GM21576 (cell line): ENCODE measurements around the gene DDX10.
"Not testable (repeated sequence)": the region's sequence is repeated elsewhere in the genome, so short reads cannot be mapped to it uniquely, and the experiment has no call there.

Experiments
- ATAC-seq: cut with Tn5 transposase; IDR thresholded peaks from one replicate; pipeline ENCODE4 v1.9.1; 2021; ENCODE audit warnings: mild to moderate bottlenecking, moderate library complexity; ENCODE audit not compliant: unreplicated experiment

The DDX10 gene

GRCh38 chr11:108654100-108654499 is 10.8 kb upstream of the DDX10 start:
- ATAC-seq = not testable (repeated sequence)

- ATAC-seq = no peak
These were observed 9.8 kb upstream of the DDX10 start for GRCh38 chr11:108654994-108655631.

GRCh38 chr11:108662700-108663099 is 2.2 kb upstream of the DDX10 start:
- ATAC-seq = peak; percentile 33

- peak; percentile 44 for ATAC-seq
These were observed 1.6 kb upstream of the DDX10 start for GRCh38 chr11:108663154-108663877.

- no peak for ATAC-seq
These were observed 1.5 kb downstream of the DDX10 start for GRCh38 chr11:108666373-108666772.

- ATAC-seq = no peak
These were observed 4.4 kb downstream of the DDX10 start for GRCh38 chr11:108669286-108669685.

- no peak for ATAC-seq
These were observed 4.8 kb downstream of the DDX10 start for GRCh38 chr11:108669711-108670110.

- no peak for ATAC-seq
These were observed 5.6 kb downstream of the DDX10 start for GRCh38 chr11:108670451-108670850.

GRCh38 chr11:108672113-108672512 is 7.2 kb downstream of the DDX10 start:
- ATAC-seq = no peak

- no peak for ATAC-seq
These were observed 7.9 kb downstream of the DDX10 start for GRCh38 chr11:108672786-108673185.

GRCh38 chr11:108679045-108679444 is 14.2 kb downstream of the DDX10 start:
- no peak for ATAC-seq

- no peak for ATAC-seq
These were observed 15.4 kb downstream of the DDX10 start for GRCh38 chr11:108680271-108680670.

GRCh38 chr11:108685419-108686130 is 20.7 kb downstream of the DDX10 start:
- no peak for ATAC-seq

GRCh38 chr11:108693852-108694251 is 29.0 kb downstream of the DDX10 start:
- no peak for ATAC-seq

GRCh38 chr11:108694846-108695245 is 30.0 kb downstream of the DDX10 start:
- ATAC-seq = no peak

- ATAC-seq = peak; percentile 83
These were observed 33.1 kb downstream of the DDX10 start for GRCh38 chr11:108697872-108698473.

GRCh38 chr11:108698844-108699642 is 34.2 kb downstream of the DDX10 start:
- ATAC-seq = no peak

- ATAC-seq = no peak
These were observed 39.0 kb downstream of the DDX10 start for GRCh38 chr11:108703916-108704315.

GRCh38 chr11:108705061-108705460 is 40.2 kb downstream of the DDX10 start:
- ATAC-seq = no peak

- ATAC-seq = no peak
These were observed 43.3 kb downstream of the DDX10 start for GRCh38 chr11:108708173-108708572.

GRCh38 chr11:108709741-108710140 is 44.9 kb downstream of the DDX10 start:
- ATAC-seq = no peak
